Ishikawa (cell line): ENCODE measurements around the gene TRAFD1.

Source experiments
- EGR1 ChIP-seq: IDR thresholded peaks from 2 replicates; pipeline ENCODE4 v1.6.1; 2012
- EP300 ChIP-seq: IDR thresholded peaks from 2 replicates; pipeline ENCODE4 v1.6.1; 2012; ENCODE audit warnings: borderline replicate concordance
- FOXM1 ChIP-seq: IDR thresholded peaks from 2 replicates; pipeline ENCODE4 v1.6.1; 2012; ENCODE audit warnings: low read depth, borderline replicate concordance
- MAX ChIP-seq: IDR thresholded peaks from 2 replicates; pipeline ENCODE4 v1.6.1; 2012
- TEAD4 ChIP-seq: IDR thresholded peaks from 2 replicates; pipeline ENCODE4 v1.6.1; 2012

DNA sequence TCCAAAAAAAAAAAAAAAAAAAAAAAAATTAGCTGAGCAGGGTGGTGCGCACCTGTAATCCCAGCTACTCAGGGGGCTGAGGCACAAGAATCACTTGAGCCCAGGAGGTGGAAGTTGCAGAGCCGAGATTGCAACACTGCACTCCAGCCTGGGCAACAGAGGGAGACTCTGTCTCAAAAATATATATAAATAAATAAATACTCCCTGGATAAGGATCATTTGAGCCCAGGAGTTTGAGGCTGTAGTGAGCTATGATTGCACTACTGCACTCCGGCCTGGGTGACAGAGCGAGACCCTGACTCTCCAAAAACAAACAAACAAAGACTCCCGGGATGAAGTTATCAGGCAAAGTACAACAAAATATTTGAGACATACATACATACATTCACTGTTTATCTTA, 13.4 kb upstream of the TRAFD1 start:
- no peak for TF ChIP-seq TEAD4
- TF ChIP-seq EP300 = no peak
- no peak for TF ChIP-seq FOXM1
- no peak for TF ChIP-seq EGR1
- no peak for TF ChIP-seq MAX
